Tibial nerve (tissue), 4 donors: ENCODE measurements around the gene DSN1.

Experiments
- CTCF ChIP-seq, 5 experiments: fragments of 200-600 bp in 3 of 5; fragments of 450-650 bp in 2 of 5; sonication (generic) in 3 of 5; IDR thresholded peaks; one replicate each; pipeline ENCODE4 v1.5.1; 2016 to 2019; ENCODE audit warnings: antibody characterized with exemption in 5 of 5, mild to moderate bottlenecking in 3 of 5, moderate library complexity in 2 of 5
- EP300 ChIP-seq, 2 donors: sonication (generic); formaldehyde crosslinking; IDR thresholded peaks; one replicate each; pipeline ENCODE4 v1.6.1; 2017; ENCODE audit warnings: antibody characterized with exemption in 2 of 2, mild to moderate bottlenecking in 1 of 2
- POLR2A ChIP-seq, 2 donors: fragments of 450-650 bp; IDR thresholded peaks; one replicate each; pipeline ENCODE4 v1.6.1; 2017; ENCODE audit warnings: antibody characterized with exemption in 2 of 2, mild to moderate bottlenecking in 2 of 2, moderate library complexity in 2 of 2

- no peak for TF ChIP-seq EP300 (IDR thresholded peaks at IDR 0.05)
- no peak for TF ChIP-seq CTCF (IDR thresholded peaks at IDR 0.05)
- TF ChIP-seq POLR2A (IDR thresholded peaks at IDR 0.05), result no peak
Measured at GRCh38 chr20:36784116-36784515, 10.6 kb upstream of the DSN1 start.
